ENCODE measurements around the gene NFATC2IP.

DNA sequence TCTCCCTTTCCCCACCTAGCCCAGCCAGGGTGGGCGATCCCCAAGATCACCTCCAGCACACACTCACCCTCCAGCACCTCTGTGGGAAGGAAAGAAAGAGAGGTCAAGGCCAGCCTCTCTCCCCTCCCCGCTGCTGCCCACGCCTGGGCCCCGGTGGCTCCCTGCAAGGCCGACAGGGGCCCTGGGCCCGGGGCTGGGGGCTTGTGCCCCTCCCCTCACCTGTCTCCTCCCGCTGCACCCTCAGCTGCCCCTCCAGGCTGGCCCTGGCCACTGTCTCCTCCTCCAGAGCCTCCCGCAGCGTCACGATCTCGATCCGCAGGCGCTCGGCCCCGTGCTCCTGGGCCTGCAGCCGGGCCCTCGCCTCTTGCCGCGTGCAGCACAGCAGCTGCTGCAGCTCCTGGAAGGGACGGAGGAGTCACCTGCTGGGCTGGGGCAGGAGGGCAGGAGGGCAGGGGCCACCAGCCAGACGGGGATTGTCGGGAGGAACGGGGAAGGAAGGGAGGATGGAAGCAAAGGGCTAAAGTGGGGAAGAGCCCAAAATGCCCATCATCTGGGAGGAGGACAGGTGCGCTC, 44.9 kb upstream of the NFATC2IP start:
- TF ChIP-seq, protein P1, sequence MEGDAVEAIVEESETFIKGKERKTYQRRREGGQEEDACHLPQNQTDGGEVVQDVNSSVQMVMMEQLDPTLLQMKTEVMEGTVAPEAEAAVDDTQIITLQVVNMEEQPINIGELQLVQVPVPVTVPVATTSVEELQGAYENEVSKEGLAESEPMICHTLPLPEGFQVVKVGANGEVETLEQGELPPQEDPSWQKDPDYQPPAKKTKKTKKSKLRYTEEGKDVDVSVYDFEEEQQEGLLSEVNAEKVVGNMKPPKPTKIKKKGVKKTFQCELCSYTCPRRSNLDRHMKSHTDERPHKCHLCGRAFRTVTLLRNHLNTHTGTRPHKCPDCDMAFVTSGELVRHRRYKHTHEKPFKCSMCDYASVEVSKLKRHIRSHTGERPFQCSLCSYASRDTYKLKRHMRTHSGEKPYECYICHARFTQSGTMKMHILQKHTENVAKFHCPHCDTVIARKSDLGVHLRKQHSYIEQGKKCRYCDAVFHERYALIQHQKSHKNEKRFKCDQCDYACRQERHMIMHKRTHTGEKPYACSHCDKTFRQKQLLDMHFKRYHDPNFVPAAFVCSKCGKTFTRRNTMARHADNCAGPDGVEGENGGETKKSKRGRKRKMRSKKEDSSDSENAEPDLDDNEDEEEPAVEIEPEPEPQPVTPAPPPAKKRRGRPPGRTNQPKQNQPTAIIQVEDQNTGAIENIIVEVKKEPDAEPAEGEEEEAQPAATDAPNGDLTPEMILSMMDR (IDR thresholded peaks at IDR 0.05): no peak
- TF ChIP-seq ZFX (IDR thresholded peaks at IDR 0.05; ENCODE audit: borderline replicate concordance): no peak
